ENCODE data around the gene ZDBF2. TPM values are rescaled to one million over a fixed set of nuclear protein-coding genes. Genes with fewer than 3 reads are reported as not detected.
"Not testable (repeated sequence)": the region's sequence is repeated elsewhere in the genome, so short reads cannot be mapped to it uniquely, and the experiment has no call there.

The ZDBF2 gene
- total RNA-seq, 1 donor from 2014 or later: 42.9 TPM

DNA sequence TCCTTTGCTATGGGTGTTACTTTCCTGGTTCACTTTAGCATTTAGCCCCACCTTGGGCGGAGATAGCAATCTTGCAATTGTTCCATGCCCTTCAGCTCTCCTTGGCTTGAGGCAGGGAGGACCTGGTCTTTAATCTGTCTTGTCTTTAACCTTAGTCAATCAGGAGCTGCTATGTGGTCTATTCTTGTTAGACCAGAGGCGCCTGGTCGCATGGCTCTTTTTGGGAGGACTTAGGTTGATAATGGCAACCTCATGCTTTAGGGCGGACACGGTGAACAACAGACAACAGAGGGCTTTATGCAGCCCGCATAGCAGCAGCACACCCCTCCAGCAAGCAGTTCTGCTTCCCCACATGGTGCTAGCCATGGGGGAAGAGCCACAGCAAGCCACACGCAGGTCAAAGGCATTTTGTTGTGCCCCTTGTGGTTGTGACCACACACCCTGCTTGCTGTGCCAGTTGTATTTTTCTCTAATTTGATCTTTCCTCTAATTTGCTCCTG, 17.7 kb upstream of the ZDBF2 start:
- no peaks in the 10 kb centered on the region for H3K36me3 Mint-ChIP-seq (ENCODE audit: insufficient read depth)
- H3K27ac Mint-ChIP-seq: no peak overlapping the region
- no peaks in the 10 kb centered on the region for H3K4me1 Mint-ChIP-seq (ENCODE audit: low read depth)
- TF ChIP-seq CTCF (IDR thresholded peaks at IDR 0.05; ENCODE audit: unreplicated experiment): no peak
- no peak overlapping the region for H3K4me3 Mint-ChIP-seq (ENCODE audit: low read depth)
- peaks cover 19% of the 10 kb centered on the region for H3K27me3 Mint-ChIP-seq
- H3K9me3 Mint-ChIP-seq (ENCODE audit: low read depth): peaks cover 12% of the 10 kb centered on the region
- DNase-seq (ENCODE audit: low spot score, unreplicated experiment): no peak

- DNase-seq (ENCODE audit: low spot score, unreplicated experiment): no peak
- Mint-ChIP-seq H3K27me3 (peaks cover 19% of the 10 kb centered on the region), H3K36me3 (ENCODE audit: insufficient read depth) (no peaks in the 10 kb centered on the region), H3K4me3 (ENCODE audit: low read depth) (no peak overlapping the region), H3K9me3 (ENCODE audit: low read depth) (peaks cover 11% of the 10 kb centered on the region), H3K4me1 (ENCODE audit: low read depth) (no peaks in the 10 kb centered on the region), H3K27ac (no peak overlapping the region)
- no peak for TF ChIP-seq CTCF (IDR thresholded peaks at IDR 0.05; ENCODE audit: unreplicated experiment)
These were observed 17.1 kb upstream of the ZDBF2 start for GRCh38 chr2:206257350-206257749.

DNA sequence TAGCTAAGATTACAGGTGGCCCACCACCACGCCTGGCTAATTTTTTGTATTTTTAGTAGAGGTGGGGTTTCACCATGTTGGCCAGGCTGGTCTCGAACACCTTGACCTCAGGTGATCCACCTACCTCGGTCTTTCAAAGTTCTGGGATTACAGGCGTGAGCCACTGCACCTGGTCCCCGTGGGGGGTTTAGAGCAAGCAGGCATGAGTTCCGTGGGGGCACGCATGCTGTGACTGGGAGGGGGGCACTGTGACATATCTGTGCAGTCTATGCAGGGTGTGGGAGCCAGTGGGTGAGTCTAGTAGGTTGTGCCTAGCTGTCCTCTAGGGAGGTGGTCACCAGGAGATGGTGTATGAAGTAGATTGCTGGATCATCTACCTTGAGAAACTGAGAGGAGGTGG, 16.6 kb upstream of the ZDBF2 start:
- H3K27ac Mint-ChIP-seq: no peak overlapping the region

DNA sequence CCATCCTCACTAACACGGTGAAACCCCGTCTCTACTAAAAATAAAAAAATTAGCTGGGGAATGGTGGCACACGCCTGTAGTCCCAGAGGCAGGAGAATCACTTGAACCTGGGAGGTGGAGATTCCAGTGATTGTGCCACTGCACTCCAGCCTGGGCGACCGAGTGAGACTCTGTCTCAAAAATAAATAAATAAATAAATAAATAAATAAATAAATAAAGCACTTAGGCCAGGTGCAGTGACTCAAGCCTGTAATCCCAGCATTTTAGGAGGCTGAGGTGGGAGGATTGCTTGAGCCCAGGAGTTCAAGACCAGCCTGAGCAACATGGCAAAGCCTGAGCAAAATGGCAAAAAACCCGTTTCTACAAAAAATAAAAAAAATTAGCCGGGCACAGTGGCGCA, 15.8 kb upstream of the ZDBF2 start:
- H3K4me3 Mint-ChIP-seq (ENCODE audit: low read depth); H3K4me1 Mint-ChIP-seq (ENCODE audit: low read depth); H3K27ac Mint-ChIP-seq; H3K36me3 Mint-ChIP-seq (ENCODE audit: insufficient read depth); H3K9me3 Mint-ChIP-seq (ENCODE audit: low read depth); DNase-seq (ENCODE audit: low spot score, unreplicated experiment): not testable (repeated sequence)
- peaks cover 30% of the 10 kb centered on the region for H3K27me3 Mint-ChIP-seq

More for the DNA sequence above, 16.6 kb upstream of the ZDBF2 start:
- peaks cover 24% of the 10 kb centered on the region for H3K27me3 Mint-ChIP-seq
- peaks cover 5% of the 10 kb centered on the region for H3K9me3 Mint-ChIP-seq (ENCODE audit: low read depth)
- H3K4me3 Mint-ChIP-seq (ENCODE audit: low read depth): no peak overlapping the region
- no peak for TF ChIP-seq CTCF (IDR thresholded peaks at IDR 0.05; ENCODE audit: unreplicated experiment)
- no peaks in the 10 kb centered on the region for H3K36me3 Mint-ChIP-seq (ENCODE audit: insufficient read depth)
- no peaks in the 10 kb centered on the region for H3K4me1 Mint-ChIP-seq (ENCODE audit: low read depth)
- DNase-seq (ENCODE audit: low spot score, unreplicated experiment): no peak

DNA sequence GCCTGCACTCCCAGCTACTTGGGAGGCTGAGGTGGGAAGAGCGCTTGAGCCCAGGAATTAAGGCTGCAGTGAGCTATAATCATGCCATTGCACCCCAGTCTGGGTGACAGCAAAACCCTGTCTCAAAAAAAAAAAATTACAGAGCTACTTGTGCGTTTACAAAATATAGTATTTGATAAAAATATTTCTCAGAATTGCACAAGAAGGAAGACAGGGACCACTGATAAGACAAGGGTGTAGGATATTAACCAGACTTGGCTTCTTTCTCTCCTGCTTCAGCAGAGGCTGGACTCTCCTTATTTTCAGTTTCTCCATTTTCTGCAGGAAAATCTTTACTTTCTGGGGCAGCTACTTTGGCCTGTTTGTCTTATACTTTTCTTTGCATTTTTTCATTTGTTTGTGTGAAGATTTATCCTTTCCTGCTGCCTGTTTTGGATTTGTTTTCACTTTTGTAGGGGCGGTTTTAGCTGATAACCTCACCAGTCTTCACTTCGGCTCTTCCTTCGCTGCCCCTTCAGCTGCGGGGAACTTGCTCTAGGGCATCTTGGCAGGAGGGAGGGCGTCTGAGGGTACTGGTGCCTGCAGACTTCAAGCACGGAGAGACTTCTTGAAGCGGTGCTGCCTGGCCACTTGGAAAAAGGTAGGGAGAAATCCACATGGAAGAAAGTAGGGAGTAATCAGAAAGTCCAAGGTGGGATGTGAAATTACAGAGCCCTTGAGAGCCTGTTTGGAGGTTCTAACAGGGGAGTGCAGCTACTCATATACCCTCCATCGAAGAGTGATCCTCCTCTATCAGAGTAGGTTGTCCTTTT, 14.9 kb upstream of the ZDBF2 start:
- no peak for DNase-seq (ENCODE audit: low spot score, unreplicated experiment)
- no peak for TF ChIP-seq CTCF (IDR thresholded peaks at IDR 0.05; ENCODE audit: unreplicated experiment)
- Mint-ChIP-seq H3K27me3 (peaks cover 35% of the 10 kb centered on the region), H3K4me3 (ENCODE audit: low read depth) (no peak overlapping the region), H3K9me3 (ENCODE audit: low read depth) (no peaks in the 10 kb centered on the region), H3K36me3 (ENCODE audit: insufficient read depth) (no peaks in the 10 kb centered on the region), H3K4me1 (ENCODE audit: low read depth) (no peaks in the 10 kb centered on the region), H3K27ac (no peak overlapping the region)
